Suprapubic skin (tissue), 4 donors: ENCODE results near the gene SNAPC1. TPM values are rescaled to one million over a fixed set of nuclear protein-coding genes. Genes with fewer than 3 reads are reported as not detected.

Source experiments
- DNase-seq, 2 donors: peaks; one replicate each; pipeline ENCODE4 v3.0.0-alpha.2; 2019; ENCODE audit warnings: low spot score in 2 of 2
- H3K27ac ChIP-seq: fragments of 200-600 bp; sonication (generic); one replicate; pipeline ENCODE4 v1.5.1; 2019
- H3K27me3 ChIP-seq: fragments of 200-600 bp; sonication (generic); one replicate; pipeline ENCODE4 v1.5.1; 2019
- H3K36me3 ChIP-seq: fragments of 200-600 bp; sonication (generic); one replicate; pipeline ENCODE4 v1.5.1; 2019
- H3K4me1 ChIP-seq: fragments of 200-600 bp; sonication (generic); one replicate; pipeline ENCODE4 v1.5.1; 2019
- H3K4me3 ChIP-seq: fragments of 200-600 bp; sonication (generic); one replicate; pipeline ENCODE4 v1.5.1; 2019; ENCODE audit warnings: mild to moderate bottlenecking
- H3K9me3 ChIP-seq: fragments of 200-600 bp; sonication (generic); one replicate; pipeline ENCODE4 v1.5.1; 2019
- EP300 ChIP-seq: sonication (generic); formaldehyde crosslinking; IDR thresholded peaks from one replicate; pipeline ENCODE4 v1.6.1; 2017; ENCODE audit warnings: antibody characterized with exemption
- POLR2A ChIP-seq, 2 donors: fragments of 450-650 bp; IDR thresholded peaks; one replicate each; pipeline ENCODE4 v1.6.1; 2017; ENCODE audit warnings: antibody characterized with exemption in 2 of 2, mild to moderate bottlenecking in 2 of 2, moderate library complexity in 2 of 2
- POLR2AphosphoS5 ChIP-seq, 3 donors: sonication (generic); formaldehyde crosslinking; IDR thresholded peaks; one replicate each; pipeline ENCODE4 v1.6.1; 2017; ENCODE audit warnings: antibody characterized with exemption in 3 of 3
- WGBS: methylation state at CpG from one replicate; pipeline ENCODE4 v1.1.5; 2018; 5-methylcytosine and 5-hydroxymethylcytosine counted together
- total RNA-seq, 4 donors: library from RNA; depleted of rRNA; stranded (reverse); fragments of >200 nt; gene quantifications; one replicate each; pipeline ENCODE4 v1.1.0, GENCODE V29; 2016
- TF ChIP-seq, protein P1 (sequence below), 2 donors: fragments of 200-600 bp in 1 of 2; fragments of 450-650 bp in 1 of 2; sonication (generic) in 1 of 2; IDR thresholded peaks; one replicate each; pipeline ENCODE4 v1.5.1; 2016 to 2019; ENCODE audit warnings: antibody characterized with exemption in 2 of 2, mild to moderate bottlenecking in 1 of 2, moderate library complexity in 1 of 2

The SNAPC1 gene
- total RNA-seq, 4 donors from 2014 or later = 5.2 to 9.3 (median 6.5) TPM

DNA sequence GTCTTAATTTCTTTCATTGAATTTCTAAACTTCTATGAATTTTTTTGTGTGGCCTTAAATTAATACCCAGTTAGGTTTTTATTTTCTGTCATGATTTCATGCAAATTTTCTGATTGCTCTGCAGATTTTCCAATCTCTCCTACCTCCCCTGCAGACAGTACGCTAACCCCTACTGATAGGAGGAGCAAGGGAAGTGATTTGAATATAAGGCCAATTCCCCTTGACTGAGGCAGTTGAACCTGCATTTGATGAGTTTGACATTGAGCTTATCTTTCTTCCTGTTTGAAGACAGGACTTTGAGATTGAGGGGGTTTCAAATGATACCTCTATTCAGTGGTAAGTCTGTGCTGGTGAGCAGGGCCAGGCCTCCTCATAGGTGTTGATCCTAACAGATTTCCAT, 74.6 kb downstream of the SNAPC1 start:
- H3K4me1 ChIP-seq = no peaks in the 10 kb centered on the region
- no peaks in the 10 kb centered on the region for H3K36me3 ChIP-seq
- no peaks in the 10 kb centered on the region for H3K9me3 ChIP-seq
- no peak for DNase-seq
- 81% methylated on average over 1 of the region's 1 CpG for WGBS
- no peak overlapping the region for H3K27ac ChIP-seq
- TF ChIP-seq, protein P1, sequence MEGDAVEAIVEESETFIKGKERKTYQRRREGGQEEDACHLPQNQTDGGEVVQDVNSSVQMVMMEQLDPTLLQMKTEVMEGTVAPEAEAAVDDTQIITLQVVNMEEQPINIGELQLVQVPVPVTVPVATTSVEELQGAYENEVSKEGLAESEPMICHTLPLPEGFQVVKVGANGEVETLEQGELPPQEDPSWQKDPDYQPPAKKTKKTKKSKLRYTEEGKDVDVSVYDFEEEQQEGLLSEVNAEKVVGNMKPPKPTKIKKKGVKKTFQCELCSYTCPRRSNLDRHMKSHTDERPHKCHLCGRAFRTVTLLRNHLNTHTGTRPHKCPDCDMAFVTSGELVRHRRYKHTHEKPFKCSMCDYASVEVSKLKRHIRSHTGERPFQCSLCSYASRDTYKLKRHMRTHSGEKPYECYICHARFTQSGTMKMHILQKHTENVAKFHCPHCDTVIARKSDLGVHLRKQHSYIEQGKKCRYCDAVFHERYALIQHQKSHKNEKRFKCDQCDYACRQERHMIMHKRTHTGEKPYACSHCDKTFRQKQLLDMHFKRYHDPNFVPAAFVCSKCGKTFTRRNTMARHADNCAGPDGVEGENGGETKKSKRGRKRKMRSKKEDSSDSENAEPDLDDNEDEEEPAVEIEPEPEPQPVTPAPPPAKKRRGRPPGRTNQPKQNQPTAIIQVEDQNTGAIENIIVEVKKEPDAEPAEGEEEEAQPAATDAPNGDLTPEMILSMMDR (IDR thresholded peaks at IDR 0.05) = no peak
- TF ChIP-seq POLR2A (IDR thresholded peaks at IDR 0.05) (no peak), POLR2AphosphoS5 (IDR thresholded peaks at IDR 0.05) (no peak), EP300 (no peak)
- no peaks in the 10 kb centered on the region for H3K27me3 ChIP-seq
- H3K4me3 ChIP-seq = no peak overlapping the region

- no peaks in the 10 kb centered on the region for H3K9me3 ChIP-seq
- WGBS = 34% methylated on average over 10 of the region's 10 CpGs
- H3K27ac ChIP-seq = no peak overlapping the region
- H3K4me1 ChIP-seq = no peaks in the 10 kb centered on the region
- DNase-seq = peak; percentile 70 to 83
- H3K27me3 ChIP-seq = no peaks in the 10 kb centered on the region
- no peak overlapping the region for H3K4me3 ChIP-seq
- no peaks in the 10 kb centered on the region for H3K36me3 ChIP-seq
- no peak for TF ChIP-seq EP300
- TF ChIP-seq, protein P1 (IDR thresholded peaks at IDR 0.05) = peak; percentile 81 to 93
Observed at GRCh38 chr14:61837336-61838229, 75.4 kb downstream of the SNAPC1 start.

DNA sequence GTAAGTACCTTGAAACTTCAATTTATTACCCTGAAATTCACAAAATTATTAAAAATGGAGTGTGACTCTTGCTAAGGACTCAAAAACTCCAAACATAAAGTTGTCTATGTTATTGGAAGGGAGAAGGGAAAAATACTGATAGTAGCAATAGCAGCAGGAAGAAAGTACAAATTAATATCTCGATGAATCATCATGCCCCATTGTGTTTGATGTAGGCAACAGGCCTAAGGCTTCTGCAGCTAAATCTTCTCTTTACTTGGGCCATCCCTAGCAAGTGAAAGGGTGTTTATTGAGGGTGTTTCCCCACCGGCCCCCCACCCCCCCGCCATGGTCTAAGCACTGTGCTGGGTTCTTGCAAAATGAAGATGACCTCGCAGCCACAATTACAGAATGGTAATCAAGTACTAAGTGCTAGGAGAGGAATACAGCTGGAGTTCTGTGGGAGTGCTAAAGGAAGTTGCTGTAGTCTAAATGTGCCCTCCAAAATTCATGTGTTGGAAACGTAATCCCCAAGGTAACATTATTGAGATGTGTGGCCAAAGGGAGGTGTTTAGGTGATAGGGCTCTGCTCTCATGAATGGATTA, 76.5 kb downstream of the SNAPC1 start:
- no peak overlapping the region for H3K27ac ChIP-seq
- no peaks in the 10 kb centered on the region for H3K36me3 ChIP-seq
- H3K27me3 ChIP-seq = no peaks in the 10 kb centered on the region
- no peaks in the 10 kb centered on the region for H3K4me1 ChIP-seq
- WGBS = 63% methylated on average over 5 of the region's 5 CpGs
- no peak overlapping the region for H3K4me3 ChIP-seq
- no peak for DNase-seq
- H3K9me3 ChIP-seq = no peaks in the 10 kb centered on the region
- TF ChIP-seq POLR2A (IDR thresholded peaks at IDR 0.05) = no peak
- TF ChIP-seq, protein P1 (IDR thresholded peaks at IDR 0.05) = no peak
- no peak for TF ChIP-seq POLR2AphosphoS5 (IDR thresholded peaks at IDR 0.05)
- TF ChIP-seq EP300 = no peak

GRCh38 chr14:61839507-61839906, 77.3 kb downstream of the SNAPC1 start:
- H3K27ac ChIP-seq = no peak overlapping the region

DNA sequence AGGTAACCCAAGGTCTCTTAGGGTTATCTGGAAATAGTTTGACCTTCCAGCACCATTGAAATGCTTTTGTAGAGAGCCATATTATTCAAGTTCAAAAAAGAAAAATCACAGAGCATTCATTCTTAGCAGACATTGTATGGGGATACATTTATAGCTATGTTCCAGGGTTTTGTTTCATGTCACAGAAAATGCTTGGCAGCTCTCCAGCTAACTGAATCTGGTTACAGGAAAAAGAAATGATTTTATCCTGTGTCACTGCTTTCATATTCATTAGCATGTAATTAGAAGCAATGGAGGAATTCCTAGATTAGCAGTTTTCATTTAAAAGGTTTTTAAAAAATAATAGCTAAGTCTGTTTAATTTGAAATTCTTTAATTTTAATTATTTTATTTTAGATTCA, 78.9 kb downstream of the SNAPC1 start:
- TF ChIP-seq, protein P1 (IDR thresholded peaks at IDR 0.05) = no peak
- TF ChIP-seq POLR2A (IDR thresholded peaks at IDR 0.05) (no peak), EP300 (no peak), POLR2AphosphoS5 (IDR thresholded peaks at IDR 0.05) (no peak)
- no peak overlapping the region for H3K4me3 ChIP-seq
- no peak for DNase-seq
- H3K36me3 ChIP-seq = no peaks in the 10 kb centered on the region
- no peaks in the 10 kb centered on the region for H3K4me1 ChIP-seq
- no peaks in the 10 kb centered on the region for H3K9me3 ChIP-seq
- H3K27ac ChIP-seq = no peak overlapping the region
- no peaks in the 10 kb centered on the region for H3K27me3 ChIP-seq

More at GRCh38 chr14:61839507-61839906, 77.3 kb downstream of the SNAPC1 start:
- no peak for DNase-seq
- Histone ChIP-seq H3K4me3 (no peak overlapping the region), H3K4me1 (no peaks in the 10 kb centered on the region), H3K36me3 (no peaks in the 10 kb centered on the region), H3K9me3 (no peaks in the 10 kb centered on the region), H3K27me3 (no peaks in the 10 kb centered on the region)
- TF ChIP-seq, protein P1 (IDR thresholded peaks at IDR 0.05) = no peak
- TF ChIP-seq EP300 = no peak
- TF ChIP-seq POLR2AphosphoS5 (IDR thresholded peaks at IDR 0.05) = no peak
- TF ChIP-seq POLR2A (IDR thresholded peaks at IDR 0.05) = no peak
- WGBS = 62% methylated on average over 4 of the region's 4 CpGs
